GM18858 (cell line): Measurements from ENCODE around the gene ADAM15.

Source experiments
- ATAC-seq: cut with Tn5 transposase; IDR thresholded peaks from one replicate; pipeline ENCODE4 v1.9.1; 2021; ENCODE audit not compliant: unreplicated experiment

ADAM15 gene

DNA sequence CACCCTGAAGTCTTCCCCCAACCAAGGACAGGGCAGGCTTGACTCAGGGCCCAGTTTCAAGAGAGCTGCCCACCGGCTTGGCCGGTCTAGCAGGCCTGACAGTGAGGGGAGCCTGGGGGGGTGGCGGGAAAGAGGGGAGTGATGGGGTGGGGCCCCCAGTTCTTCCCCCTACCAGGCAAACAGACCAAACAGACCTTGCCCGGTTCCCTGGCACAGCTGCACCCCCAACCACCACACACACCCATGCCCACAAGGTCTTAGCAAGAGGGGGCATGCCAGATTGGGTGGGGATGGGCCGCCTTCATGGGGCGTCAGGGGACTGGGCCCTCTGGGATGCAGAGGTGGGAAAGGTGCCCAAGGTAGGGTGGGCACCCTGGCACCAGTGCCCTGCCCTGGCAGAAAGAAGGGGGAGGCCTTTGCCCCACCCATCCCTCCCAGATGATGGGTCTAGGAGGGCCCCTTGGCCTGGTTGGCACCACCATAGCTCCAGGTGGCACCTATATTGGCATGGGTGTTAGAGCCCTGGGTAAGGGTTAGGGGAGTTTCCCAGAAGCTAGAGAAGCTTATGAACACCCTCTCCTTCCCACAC, 39.6 kb upstream of the ADAM15 start:
- no peak for ATAC-seq

DNA sequence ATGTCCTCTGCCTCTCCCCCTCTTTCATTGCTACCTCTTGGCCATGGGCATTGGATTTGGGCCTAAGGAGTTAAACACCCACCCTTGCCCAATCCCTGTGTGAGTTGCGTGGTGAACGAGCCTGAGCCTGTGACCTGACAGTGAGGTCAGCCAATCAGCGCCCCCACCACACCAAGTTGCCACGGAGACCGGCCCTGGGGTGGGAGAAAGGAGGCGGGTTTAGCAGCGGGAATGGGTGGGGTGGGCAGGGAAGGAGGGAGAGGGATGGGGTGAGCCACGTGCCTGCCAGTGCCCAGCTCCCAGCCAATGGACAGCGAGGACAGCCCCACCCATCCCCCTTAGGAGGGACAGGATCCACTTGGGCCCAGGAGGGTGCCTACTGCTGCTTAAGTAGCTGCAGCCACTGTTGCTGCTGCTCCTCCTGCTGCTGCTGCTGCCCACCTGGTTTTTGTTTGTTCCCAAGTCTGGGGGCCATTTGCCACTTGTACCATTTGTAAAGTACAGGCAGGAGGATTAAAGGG, 39.0 kb upstream of the ADAM15 start:
- ATAC-seq: no peak

DNA sequence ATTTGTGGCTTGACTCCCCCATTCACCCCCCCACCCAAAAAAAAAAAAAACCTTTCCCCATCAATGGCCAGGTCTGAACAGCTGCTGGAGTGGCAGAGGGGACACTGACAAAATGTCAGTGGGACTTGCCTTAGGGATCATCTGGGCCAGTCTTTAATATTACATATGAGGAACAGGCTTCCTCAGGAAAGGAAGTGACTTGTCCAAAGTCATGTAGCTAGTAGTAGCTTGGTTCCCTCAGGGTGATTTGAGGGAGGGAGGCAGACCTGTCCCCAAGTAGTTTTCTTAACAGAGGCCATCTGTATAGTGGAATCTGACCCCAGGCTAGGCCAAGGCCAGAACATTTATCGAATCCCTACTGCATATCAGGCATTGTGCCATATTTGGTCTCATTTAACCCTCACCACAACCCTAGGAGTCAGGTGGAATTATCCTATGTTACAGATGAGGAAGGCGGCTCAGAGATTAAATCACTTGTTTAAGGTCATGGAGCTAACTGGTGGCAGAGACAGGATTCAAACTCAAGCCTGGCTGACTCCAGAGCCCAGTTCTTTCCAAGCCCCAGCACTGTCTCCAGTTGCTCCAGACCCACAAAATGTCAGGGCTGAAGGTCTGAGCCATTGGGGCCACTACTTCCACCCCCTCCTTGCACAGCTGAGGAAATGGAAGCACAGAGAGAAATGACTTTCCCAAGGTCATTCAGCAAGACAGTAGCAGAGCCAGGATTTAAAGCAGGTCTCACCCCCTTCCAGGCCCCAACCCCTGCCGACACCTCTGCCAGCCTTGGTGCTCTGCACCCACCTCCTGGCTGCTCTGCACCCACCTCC, 38.1 kb upstream of the ADAM15 start:
- ATAC-seq: no peak

DNA sequence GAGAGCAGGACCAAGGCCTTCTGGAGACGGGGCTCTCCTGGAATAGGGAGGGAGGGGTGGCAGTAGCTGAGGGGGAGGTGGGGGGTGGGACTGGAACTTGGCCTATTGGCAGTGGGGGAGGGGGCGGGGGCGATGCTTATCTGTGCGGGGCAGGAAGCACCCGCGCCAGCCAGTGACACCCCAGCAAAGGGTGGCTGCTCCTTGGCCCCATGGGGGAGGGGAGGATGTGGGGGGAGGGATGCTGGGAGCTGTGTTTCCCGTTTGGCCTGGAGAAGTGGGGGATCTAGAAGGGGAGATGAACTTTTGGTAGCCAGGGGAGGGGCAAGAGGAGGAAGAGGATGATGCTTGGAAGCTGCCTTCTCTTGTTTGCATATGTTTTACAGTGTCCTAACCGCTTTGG, 37.5 kb upstream of the ADAM15 start:
- no peak for ATAC-seq

DNA sequence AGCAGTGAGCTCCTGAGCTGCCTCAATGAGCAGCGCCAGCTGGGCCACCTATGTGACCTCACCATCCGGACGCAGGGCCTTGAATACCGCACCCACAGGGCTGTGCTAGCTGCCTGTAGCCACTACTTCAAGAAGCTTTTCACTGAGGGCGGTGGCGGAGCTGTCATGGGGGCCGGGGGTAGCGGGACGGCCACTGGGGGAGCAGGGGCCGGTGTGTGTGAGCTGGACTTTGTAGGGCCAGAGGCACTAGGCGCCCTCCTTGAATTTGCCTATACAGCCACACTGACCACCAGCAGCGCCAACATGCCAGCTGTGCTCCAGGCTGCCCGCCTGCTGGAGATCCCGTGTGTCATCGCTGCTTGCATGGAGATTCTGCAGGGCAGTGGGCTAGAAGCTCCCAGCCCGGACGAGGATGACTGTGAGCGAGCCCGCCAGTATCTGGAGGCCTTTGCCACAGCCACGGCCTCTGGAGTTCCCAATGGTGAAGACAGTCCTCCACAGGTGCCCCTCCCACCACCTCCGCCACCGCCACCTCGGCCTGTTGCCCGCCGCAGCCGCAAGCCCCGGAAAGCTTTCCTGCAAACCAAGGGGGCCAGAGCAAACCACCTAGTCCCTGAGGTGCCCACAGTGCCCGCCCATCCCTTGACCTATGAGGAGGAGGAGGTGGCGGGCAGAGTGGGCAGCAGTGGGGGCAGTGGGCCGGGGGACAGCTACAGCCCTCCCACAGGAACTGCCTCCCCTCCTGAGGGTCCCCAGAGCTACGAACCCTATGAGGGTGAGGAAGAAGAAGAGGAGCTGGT, 36.2 kb upstream of the ADAM15 start:
- ATAC-seq: no peak

DNA sequence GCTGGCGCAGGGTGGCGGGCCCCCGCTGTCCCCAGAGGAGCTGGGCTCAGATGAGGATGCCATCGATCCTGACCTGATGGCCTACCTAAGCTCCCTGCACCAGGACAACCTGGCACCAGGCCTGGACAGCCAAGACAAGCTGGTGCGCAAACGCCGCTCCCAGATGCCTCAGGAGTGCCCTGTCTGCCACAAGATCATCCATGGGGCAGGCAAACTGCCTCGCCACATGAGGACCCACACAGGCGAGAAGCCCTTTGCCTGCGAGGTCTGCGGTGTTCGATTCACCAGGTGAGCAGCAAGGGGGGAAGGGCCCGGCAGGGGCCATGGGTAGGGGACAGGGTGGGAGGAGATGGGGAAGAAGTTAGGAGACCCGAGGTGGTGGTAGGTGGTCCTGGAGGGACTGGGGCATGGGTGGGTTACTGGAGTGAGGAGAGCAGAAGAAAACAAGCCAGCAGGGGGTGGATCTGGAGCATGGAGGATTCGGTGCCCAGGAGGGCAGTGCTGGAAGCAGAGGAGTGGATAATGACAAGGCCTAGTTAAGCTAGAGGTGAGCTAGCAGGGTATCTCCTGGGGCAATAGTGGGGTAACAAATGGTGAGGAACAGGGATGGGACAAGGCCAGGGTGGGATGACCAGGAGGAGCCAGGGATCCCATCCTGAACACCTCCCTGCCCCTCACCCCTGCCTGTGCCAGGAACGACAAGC, 35.4 kb upstream of the ADAM15 start:
- ATAC-seq: no peak

DNA sequence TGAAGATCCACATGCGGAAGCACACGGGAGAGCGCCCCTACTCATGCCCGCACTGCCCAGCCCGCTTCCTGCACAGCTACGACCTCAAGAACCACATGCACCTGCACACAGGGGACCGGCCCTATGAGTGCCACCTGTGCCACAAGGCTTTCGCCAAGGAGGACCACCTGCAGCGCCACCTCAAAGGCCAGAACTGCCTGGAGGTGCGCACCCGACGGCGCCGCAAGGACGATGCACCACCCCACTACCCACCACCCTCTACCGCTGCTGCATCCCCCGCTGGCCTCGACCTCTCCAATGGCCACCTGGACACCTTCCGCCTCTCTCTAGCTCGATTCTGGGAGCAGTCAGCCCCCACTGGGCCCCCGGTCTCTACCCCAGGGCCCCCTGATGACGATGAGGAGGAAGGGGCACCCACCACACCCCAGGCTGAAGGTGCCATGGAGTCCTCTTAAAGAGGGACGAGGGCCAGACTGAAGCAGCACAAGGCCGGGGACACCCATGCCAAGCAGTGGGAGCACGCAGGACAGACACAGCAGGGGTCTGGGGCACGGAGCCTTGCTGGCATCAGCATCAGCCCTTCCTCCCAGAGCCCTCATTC, 34.8 kb upstream of the ADAM15 start:
- ATAC-seq: no peak

DNA sequence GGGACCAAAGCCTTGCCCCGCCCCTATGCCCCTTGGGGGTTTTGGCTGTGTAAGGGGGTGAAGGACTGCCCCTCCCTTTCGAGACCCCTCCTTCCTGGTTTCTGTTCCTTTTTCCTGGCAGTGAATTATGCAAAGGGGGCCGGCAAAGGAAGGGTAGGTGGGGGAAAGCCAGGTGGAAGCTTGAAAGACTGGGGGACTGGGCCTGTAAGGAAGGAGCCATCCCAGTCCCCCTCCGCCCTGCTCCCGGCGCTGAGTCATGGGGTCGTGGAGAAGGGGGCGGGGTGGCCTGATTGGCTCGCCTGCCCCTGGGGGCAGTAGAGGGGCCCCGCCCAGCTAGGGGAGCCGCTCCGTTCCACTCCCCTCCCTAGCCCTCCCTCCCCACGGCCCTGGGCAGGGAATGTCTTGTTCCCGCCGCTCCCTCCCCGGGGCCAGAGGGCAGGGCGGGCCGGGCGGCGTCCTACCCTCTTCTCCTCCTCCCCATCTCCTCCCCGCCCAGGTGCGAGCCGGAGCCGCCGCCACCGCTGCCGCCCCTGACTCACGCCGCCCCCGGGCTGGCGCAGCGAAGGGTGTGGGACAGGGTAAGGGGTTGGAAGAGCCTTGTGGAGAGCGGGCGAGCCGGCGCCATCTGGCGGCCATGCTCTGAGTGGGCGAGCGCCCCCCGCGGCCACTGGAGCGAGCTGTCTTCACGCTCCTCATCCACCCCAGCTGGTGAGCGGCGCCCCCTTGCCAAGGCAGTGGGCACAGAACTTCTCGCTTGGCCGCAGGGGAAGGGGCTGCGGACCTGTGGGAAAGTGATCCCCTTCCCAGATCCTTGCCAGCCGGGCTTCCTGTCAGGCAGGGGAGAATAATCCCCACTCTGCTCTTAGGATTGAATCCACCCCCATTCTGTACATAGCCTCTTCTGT, 33.8 kb upstream of the ADAM15 start:
- ATAC-seq: peak; percentile 63

DNA sequence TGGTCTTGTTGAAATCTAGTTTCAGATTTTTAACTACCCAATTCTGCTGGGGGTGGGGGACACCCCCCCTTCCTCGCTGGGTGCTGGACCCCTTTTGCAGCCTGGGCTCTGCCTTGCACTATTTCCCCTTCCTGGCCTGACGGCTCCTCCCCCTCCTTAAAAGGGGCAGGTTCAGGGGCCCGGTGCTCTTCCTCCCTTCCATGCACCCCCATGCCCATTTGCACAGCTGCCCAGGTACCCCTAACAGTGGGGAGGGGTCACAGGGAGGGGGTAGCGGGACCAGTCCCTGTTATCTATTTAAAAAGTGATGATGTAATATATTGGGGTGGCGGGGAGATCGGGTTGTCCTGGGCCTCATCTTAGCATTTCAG, 33.2 kb upstream of the ADAM15 start:
- no peak for ATAC-seq

DNA sequence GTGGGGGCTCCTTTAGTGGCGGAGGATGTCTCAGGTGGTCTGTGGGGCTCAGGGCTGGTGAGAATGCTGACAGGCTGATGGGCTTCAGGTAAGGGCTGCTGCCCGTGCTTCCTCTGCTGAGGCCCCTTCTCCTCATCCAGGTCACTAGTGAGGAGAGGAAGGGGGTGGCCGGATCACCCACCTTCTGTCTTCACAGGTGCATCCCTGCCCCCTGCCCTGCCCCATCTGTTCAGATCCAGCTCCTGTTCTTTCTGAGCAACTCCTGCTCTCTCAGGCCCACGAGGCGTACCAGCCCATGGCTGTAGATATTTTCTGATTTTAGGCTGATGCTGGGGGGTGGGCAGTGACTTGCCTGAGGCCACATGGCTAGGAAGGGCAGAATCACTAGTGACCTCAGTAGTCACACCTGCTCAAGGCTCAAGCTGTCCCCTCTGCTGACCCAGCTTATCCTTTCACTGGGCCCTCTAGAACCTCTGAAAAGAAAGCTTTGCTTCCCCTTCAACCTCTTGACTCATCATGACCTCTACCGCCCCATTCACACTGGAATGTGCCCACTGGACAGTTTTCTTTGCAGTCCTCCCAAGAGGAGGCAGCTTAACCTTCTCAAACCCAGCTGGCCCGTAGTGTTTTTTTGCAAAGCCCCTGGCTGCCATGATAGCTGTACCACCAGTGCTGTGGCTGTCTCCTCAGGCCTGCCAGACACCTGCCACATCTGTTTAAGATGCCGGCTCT, 32.3 kb upstream of the ADAM15 start:
- no peak for ATAC-seq

DNA sequence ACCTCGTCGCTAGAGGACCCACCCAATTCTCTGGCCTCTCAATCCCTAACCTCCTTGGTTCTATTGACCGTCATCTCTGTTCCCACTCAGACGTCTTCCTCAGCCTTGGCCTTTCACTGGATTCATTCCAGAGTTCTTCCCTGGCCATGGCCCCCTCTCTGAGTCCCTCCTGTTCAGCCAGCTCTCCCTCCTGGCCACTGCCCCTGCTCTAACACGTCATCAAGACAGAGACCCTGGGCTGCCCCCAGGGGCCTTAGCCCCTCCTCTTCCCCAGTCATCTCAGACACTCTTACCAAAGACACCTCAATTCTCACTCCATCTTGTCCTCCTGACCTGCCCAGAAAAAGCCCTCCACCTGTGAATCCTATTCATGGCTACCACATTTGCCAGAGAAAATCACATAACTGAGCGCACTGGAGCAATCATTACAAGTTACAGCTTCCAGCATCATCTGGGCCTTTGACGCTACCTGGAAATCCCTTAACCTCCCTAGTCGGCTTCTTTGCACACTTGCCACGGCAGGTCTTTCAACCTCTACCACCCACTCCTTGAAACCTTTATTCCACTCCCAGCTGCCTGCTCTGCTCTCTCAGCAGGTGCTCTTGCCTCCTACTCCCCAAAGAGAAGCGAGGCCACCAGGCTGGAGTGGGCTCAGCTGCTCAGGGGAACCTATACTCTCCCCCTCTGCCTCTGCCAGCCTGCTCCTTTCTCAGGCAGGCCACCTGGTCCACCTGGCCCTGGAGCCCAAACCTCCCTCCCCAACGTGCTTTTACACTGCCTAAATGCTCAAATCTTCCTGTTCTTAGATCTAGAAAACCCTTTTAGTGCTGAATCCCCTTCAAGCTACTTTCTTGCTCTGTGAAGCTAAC, 31.5 kb upstream of the ADAM15 start:
- ATAC-seq: no peak

DNA sequence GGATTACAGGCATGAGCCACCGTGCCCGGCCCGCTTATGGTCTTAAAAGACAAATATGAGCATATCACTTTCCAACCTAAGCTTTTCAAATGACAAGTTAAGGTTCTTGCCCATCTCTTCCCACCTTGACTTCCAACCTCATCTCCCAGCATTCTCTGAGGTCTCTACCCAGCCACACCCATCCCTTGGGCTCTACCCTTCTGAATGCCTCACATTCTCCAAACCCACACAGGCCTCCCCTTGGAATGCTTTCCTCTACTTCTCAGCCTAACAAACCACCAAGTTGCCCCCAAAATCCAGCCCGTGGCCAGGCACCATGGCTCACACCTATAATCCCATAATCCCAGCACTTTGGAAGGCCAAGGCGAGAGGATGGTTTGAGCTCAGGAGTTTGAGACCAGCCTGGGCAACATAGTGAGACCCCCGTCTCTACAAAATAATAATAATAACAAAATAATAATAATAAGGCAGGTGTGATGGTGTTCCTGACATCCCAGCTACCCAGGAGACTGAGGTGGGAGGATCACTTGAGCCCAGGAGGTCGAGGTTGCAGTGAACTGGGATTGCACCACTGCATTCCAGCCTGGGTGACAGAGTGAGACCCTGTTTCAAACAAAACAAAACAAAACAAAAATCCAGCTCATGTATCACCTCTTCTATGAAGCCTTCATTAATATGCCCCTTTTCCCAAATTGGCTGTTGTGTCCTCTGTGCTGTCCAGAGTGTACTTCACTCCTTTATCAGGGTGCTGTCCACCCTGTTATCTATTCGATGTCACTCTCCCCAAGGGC, 28.8 kb upstream of the ADAM15 start:
- no peak for ATAC-seq

DNA sequence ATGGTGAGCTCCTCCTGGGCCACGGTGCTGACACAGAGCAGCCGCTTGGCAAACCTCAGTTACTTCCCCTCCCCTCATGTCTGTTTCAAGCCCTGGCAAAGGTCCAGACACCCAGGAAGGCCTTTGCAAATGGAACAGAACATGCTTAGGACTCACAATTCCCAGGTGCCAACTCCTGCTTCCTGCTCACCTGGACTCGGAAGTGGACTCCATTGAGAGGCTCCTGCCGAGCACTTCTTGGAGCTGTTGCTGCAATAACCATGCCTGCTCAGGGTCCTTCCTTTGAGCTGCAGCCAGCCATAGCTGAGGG, 28.2 kb upstream of the ADAM15 start:
- no peak for ATAC-seq

DNA sequence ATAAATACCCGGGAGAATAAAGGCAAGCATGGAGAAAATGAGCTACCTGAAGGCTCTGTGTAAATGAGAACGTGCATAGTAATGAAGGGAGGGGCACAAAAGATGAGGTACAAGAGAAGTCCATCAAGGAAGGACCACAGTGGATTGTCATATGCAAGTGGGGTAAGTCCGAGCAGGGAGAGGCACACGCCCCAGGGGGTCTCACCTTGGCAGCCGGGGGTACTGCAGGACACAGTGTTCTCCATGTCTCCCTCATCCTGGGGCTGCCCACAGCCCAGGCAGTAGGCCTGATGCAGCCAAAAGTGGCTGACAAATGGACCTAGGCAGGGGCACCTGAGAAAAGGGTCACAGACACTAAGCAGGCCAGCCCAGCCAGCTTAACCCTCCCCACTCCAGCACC, 27.5 kb upstream of the ADAM15 start:
- no peak for ATAC-seq

DNA sequence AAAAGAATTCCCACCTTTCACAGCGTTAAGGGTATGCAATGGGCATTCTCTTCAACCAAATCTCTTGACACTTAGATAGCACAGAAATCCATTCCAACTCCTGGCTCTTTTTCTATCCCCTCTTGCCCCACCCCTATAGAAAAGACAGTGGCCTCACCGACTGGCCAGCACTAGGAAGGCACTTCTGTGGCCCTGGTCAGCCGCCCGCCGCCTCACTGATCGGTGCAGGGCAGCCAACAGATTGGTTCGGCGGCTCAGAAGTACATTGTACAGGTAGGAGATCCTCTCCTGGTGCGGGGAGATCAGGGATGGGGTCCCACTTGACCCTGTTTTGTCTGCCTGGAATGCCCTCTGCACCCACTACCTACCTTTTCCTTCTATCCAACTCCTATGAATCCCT, 26.8 kb upstream of the ADAM15 start:
- ATAC-seq: no peak

DNA sequence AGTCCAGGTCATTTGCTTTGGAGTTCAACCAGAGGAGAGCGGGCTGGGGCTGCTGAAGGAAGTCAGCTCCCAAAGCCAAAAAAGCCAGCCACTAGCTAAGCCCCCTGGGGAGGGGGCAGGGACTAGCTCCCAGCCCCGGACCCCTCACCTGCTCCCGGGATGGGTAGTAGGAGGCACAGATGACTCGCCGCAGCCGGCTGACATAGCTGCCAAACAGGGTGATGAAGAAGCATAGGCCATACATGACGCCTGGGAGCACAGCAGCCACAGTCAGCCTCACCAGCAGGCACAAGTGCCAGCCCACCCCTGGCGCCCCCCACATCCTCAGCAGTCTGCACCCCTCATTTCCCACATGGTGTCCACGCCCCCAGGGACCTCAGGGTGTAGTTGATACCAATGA, 25.0 kb upstream of the ADAM15 start:
- no peak for ATAC-seq

DNA sequence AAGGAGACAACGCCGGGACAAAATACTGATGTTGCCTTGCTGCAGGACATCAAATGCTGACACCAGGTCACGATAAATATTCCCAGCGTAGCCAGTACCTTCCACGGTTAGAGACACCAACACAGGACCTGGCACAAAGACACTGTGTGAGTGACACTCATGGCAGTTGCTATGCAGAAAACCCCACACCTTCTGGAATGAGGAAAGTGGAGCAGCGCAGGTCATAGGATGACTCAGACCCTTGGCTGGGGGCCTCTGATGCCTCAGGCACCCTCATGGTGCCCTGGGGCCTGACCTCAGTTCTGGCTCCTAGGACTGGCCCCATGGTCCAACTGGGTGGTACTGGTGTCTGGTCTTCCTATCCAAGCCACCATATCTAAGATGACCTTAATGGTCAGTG, 24.5 kb upstream of the ADAM15 start:
- ATAC-seq: no peak
